OCI-LY1 (cell line): Measurements from ENCODE around the gene CACNA2D4.

Experiments
- H2AFZ ChIP-seq: fragments of 200-600 bp; sonication (generic), shearing (Covaris generic); 2 replicates; pipeline ENCODE4 v1.6.0; 2014; ENCODE audit warnings: antibody characterized with exemption, mild to moderate bottlenecking, low read length
- H3F3A ChIP-seq: fragments of 200-600 bp; sonication (generic), shearing (Covaris generic); 2 replicates; pipeline ENCODE4 v1.6.0; 2014; ENCODE audit warnings: mild to moderate bottlenecking, antibody characterized with exemption, low read length, moderate library complexity; ENCODE audit not compliant: insufficient read depth
- H3K27ac ChIP-seq: fragments of 200-600 bp; sonication (generic); 2 replicates; pipeline ENCODE4 v1.5.1; 2014; ENCODE audit warnings: low read length, mixed run types, mild to moderate bottlenecking, low read depth; ENCODE audit not compliant: poor library complexity, severe bottlenecking
- H3K27me3 ChIP-seq: fragments of 200-600 bp; sonication (generic); 2 replicates; pipeline ENCODE4 v1.6.0; 2014; ENCODE audit warnings: antibody characterized with exemption, mild to moderate bottlenecking, low read length, moderate library complexity; ENCODE audit not compliant: insufficient read depth
- H3K36me3 ChIP-seq: fragments of 200-600 bp; sonication (generic); 2 replicates; pipeline ENCODE4 v1.6.1; 2014; ENCODE audit warnings: mild to moderate bottlenecking, antibody characterized with exemption, low read length, moderate library complexity, mixed read lengths; ENCODE audit not compliant: insufficient read depth
- H3K4me1 ChIP-seq: fragments of 200-600 bp; sonication (generic); 2 replicates; pipeline ENCODE4 v1.5.1; 2014; ENCODE audit warnings: mild to moderate bottlenecking, low read length, moderate library complexity; ENCODE audit not compliant: insufficient read depth, severe bottlenecking
- H3K4me2 ChIP-seq: fragments of 200-600 bp; sonication (generic), shearing (Covaris generic); 2 replicates; pipeline ENCODE4 v1.6.1; 2014; ENCODE audit warnings: low read length
- H3K4me3 ChIP-seq: fragments of 200-600 bp; sonication (generic); 2 replicates; pipeline ENCODE4 v1.5.1; 2014; ENCODE audit warnings: low read length, low read depth, mild to moderate bottlenecking, mixed read lengths; ENCODE audit not compliant: poor library complexity, severe bottlenecking
- H3K79me2 ChIP-seq: fragments of 200-600 bp; shearing (Covaris generic); 2 replicates; pipeline ENCODE4 v1.6.1; 2016; ENCODE audit warnings: mixed run types, low read length, mixed read lengths; ENCODE audit not compliant: insufficient read depth
- H3K9ac ChIP-seq: fragments of 200-600 bp; sonication (generic), shearing (Covaris generic); 2 replicates; pipeline ENCODE4 v1.6.1; 2014; ENCODE audit warnings: mild to moderate bottlenecking, low read length, mixed read lengths
- H3K9me2 ChIP-seq: fragments of 200-600 bp; sonication (generic), shearing (Covaris generic); 2 replicates; pipeline ENCODE4 v1.6.1; 2014; ENCODE audit warnings: low read depth, mild to moderate bottlenecking, low read length, mixed read lengths
- H3K9me3 ChIP-seq: fragments of 200-600 bp; shearing (Covaris generic); 2 replicates; pipeline ENCODE4 v1.6.1; 2014; ENCODE audit warnings: low read length, mixed read lengths
- H4K20me1 ChIP-seq: fragments of 200-600 bp; sonication (generic), shearing (Covaris generic); 2 replicates; pipeline ENCODE4 v1.6.0; 2016; ENCODE audit warnings: mild to moderate bottlenecking, low read length; ENCODE audit not compliant: insufficient read depth
- EZH2 ChIP-seq: fragments of 200-600 bp; sonication (generic), shearing (Covaris generic); IDR thresholded peaks from 2 replicates; pipeline ENCODE4 v1.8.0; 2017; ENCODE audit warnings: borderline replicate concordance, mixed run types, mild to moderate bottlenecking, antibody characterized with exemption, low read length, moderate library complexity, mixed read lengths
- TF ChIP-seq, protein P1 (sequence below): fragments of 200-600 bp; sonication (generic), shearing (Covaris generic); IDR thresholded peaks from 2 replicates; pipeline ENCODE4 v1.5.1; 2017; ENCODE audit warnings: mild to moderate bottlenecking, antibody characterized with exemption, low read length, moderate library complexity, mixed read lengths

The CACNA2D4 gene

DNA sequence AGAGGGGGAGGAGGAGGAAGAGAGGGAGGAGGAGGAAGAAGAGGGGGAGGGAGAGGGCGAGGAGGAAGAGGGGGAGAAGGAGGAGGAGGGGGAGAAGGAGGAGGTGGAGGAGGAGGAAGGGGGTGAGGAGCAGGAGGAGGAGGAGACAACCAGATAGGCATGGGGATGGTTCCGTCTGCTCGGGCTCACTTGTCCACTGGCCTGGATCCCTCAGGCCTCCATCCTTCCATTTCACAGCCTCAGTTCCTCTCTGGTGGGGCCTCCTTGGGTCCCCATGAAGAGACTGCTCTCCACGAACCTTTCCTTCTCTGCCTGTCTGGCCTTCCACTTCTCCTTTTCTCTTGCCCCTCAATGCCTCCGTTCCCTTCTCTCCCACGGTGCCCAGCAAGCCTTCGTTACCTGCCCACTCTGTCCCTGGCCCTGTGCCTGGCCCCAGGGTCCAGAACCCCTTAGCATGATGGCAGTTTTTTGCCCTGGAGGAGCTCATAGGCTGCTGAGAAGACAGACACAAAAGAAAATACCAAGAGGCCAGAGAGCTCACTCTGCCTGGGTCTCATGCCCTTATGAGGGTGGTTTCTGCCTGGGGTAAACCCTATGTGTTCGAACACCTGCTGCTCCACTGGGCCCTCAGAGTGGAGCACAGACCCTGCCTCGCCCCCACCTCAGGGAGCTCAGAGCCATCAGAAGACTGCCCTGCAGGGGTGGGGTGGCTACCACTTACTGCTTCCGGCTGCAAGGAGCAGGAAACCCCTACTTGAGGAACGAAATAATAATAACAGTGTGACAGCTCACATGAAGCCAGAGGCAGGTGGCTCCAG is 11.7 kb upstream of the CACNA2D4 start:
- Histone ChIP-seq H3K9ac (no peak overlapping the region), H3K9me2 (no peaks in the 10 kb centered on the region), H3K4me3 (no peak overlapping the region), H3K27ac (no peak overlapping the region), H3K79me2 (no peaks in the 10 kb centered on the region), H3F3A (no peaks in the 10 kb centered on the region), H4K20me1 (no peaks in the 10 kb centered on the region), H3K27me3 (no peaks in the 10 kb centered on the region; the same call in 1 of the 2 replicates), H3K9me3 (no peaks in the 10 kb centered on the region), H3K4me1 (peaks cover 9% of the 10 kb centered on the region), H3K36me3 (no peaks in the 10 kb centered on the region), H3K4me2 (no peak overlapping the region), H2AFZ (no peak overlapping the region)
- TF ChIP-seq EZH2 = no peak
- TF ChIP-seq, protein P1, sequence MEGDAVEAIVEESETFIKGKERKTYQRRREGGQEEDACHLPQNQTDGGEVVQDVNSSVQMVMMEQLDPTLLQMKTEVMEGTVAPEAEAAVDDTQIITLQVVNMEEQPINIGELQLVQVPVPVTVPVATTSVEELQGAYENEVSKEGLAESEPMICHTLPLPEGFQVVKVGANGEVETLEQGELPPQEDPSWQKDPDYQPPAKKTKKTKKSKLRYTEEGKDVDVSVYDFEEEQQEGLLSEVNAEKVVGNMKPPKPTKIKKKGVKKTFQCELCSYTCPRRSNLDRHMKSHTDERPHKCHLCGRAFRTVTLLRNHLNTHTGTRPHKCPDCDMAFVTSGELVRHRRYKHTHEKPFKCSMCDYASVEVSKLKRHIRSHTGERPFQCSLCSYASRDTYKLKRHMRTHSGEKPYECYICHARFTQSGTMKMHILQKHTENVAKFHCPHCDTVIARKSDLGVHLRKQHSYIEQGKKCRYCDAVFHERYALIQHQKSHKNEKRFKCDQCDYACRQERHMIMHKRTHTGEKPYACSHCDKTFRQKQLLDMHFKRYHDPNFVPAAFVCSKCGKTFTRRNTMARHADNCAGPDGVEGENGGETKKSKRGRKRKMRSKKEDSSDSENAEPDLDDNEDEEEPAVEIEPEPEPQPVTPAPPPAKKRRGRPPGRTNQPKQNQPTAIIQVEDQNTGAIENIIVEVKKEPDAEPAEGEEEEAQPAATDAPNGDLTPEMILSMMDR = no peak

DNA sequence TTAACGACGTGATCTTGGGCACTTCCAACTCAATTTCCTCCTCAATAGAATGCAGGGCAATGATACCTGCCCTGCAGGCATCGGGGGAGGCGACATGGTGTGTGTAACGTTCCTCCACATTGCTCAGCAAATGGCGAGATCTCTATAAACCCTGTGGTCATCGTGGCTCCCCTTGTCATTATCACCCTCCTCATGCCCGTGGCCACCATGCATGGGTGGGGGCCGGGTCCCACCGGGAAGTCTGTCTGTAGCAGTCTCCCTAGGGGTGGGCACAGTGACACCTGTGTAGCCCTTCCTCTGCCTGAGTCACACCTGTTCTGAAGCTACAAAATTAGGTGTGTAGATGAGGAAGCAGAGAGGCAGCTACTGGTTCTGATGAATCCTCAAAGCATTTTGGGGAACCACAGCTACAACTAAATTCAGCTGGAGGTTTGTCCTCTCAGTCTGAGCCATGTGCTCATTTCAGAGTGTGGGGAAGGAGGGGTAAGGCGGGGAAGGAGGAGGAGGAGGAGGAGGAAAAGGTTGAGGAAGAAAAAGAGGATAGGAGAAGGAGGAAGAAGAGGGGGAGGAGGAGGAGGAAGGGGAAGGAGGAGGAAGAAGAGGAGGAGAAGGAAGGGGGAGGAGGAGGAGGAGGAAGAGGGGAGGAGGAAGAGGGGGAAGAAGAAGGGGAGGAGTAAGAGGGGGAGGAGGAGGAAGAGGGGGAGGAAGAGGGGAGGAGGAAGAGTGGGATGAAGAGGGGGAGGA is 11.0 kb upstream of the CACNA2D4 start:
- Histone ChIP-seq H3K9me2 (no peaks in the 10 kb centered on the region), H3F3A (no peaks in the 10 kb centered on the region), H2AFZ (no peak overlapping the region), H3K9me3 (no peaks in the 10 kb centered on the region), H4K20me1 (no peaks in the 10 kb centered on the region), H3K4me1 (peaks cover 17% of the 10 kb centered on the region), H3K79me2 (no peaks in the 10 kb centered on the region), H3K4me3 (no peak overlapping the region), H3K4me2 (no peak overlapping the region), H3K36me3 (no peaks in the 10 kb centered on the region), H3K27ac (no peak overlapping the region), H3K27me3 (no peaks in the 10 kb centered on the region; the same call in 1 of the 2 replicates), H3K9ac (no peak overlapping the region)
- TF ChIP-seq, protein P1 = no peak
- TF ChIP-seq EZH2 = no peak

DNA sequence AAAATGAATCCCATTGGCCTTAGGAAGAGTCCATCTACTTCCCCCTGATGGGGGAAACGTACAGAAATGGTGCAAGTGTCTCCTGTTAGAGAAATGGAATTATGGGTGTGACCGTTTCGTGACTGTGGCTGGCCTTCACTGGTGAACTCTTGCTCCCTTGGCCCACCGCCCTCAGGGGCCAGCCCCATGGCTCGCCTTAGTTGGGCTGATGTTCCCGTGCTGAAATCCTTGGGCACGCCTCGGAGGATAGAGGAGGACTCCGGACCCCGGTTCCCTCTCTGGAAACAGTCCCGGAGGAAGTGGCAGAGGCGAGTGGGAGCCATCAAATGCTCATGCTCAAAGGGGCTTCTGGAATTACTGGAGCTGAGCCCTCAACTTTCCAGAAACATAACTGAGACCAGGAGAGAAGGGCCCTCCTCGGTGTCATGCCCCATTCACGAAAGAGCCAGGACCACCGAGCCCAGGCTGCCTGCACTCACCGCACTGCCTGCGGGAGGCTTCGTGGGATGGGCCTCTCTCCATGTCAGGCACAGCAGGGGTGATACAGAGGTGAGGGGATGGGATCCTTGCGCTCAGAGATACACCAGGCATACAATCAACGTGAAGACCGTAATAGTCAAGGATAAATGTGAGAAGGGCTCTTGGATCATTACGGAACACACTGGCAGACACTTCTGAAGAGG is 10.1 kb upstream of the CACNA2D4 start:
- no peaks in the 10 kb centered on the region for H3K9me2 ChIP-seq
- no peak overlapping the region for H3K27ac ChIP-seq
- no peak overlapping the region for H3K9ac ChIP-seq
- H3K4me2 ChIP-seq = no peak overlapping the region
- no peaks in the 10 kb centered on the region for H3K79me2 ChIP-seq
- H3F3A ChIP-seq = no peaks in the 10 kb centered on the region
- no peak overlapping the region for H2AFZ ChIP-seq
- no peaks in the 10 kb centered on the region for H3K9me3 ChIP-seq
- H3K4me3 ChIP-seq = no peak overlapping the region
- H4K20me1 ChIP-seq = no peaks in the 10 kb centered on the region
- H3K36me3 ChIP-seq = no peaks in the 10 kb centered on the region
- H3K27me3 ChIP-seq = no peaks in the 10 kb centered on the region; the same call in 1 of the 2 replicates
- TF ChIP-seq, protein P1 = no peak
- no peak for TF ChIP-seq EZH2
- peaks cover 17% of the 10 kb centered on the region for H3K4me1 ChIP-seq
